UCSD-AML1 (cell line): ENCODE results near the gene LEKR1.
"Not testable (repeated sequence)": the region's sequence is repeated elsewhere in the genome, so short reads cannot be mapped to it uniquely, and the experiment has no call there.

Experiments
- DNase-seq: peaks from one replicate; lab custom pipeline; 2025; ENCODE audit not compliant: unreplicated experiment; lab: John Stamatoyannopoulos, UW

Gene LEKR1

GRCh38 chr3:156803952-156804741, 22.0 kb upstream of the LEKR1 start:
- DNase-seq, result no peak

- DNase-seq, result no peak
Measured at GRCh38 chr3:156806698-156807097, 19.5 kb upstream of the LEKR1 start.

GRCh38 chr3:156808025-156808424, 18.1 kb upstream of the LEKR1 start:
- DNase-seq, result no peak

- DNase-seq, result no peak
Measured at GRCh38 chr3:156811089-156811862, 14.9 kb upstream of the LEKR1 start.

- no peak for DNase-seq
Measured at GRCh38 chr3:156812521-156813335, 13.4 kb upstream of the LEKR1 start.

GRCh38 chr3:156814295-156814694, 11.9 kb upstream of the LEKR1 start:
- no peak for DNase-seq

- no peak for DNase-seq
Measured at GRCh38 chr3:156816091-156816793, 9.9 kb upstream of the LEKR1 start.

GRCh38 chr3:156816794-156817645, 9.1 kb upstream of the LEKR1 start:
- DNase-seq, result no peak

GRCh38 chr3:156817646-156818272, 8.4 kb upstream of the LEKR1 start:
- DNase-seq, result no peak

GRCh38 chr3:156818273-156818651, 7.9 kb upstream of the LEKR1 start:
- DNase-seq, result no peak

- no peak for DNase-seq
Measured at GRCh38 chr3:156818890-156819289, 7.3 kb upstream of the LEKR1 start.

- DNase-seq, result no peak
Measured at GRCh38 chr3:156819842-156820691, 6.1 kb upstream of the LEKR1 start.

- DNase-seq, result no peak
Measured at GRCh38 chr3:156820692-156821080, 5.5 kb upstream of the LEKR1 start.

GRCh38 chr3:156822626-156823260, 3.4 kb upstream of the LEKR1 start:
- not testable (repeated sequence) for DNase-seq

- DNase-seq, result no peak
Measured at GRCh38 chr3:156825795-156826143, 384 bp upstream of the LEKR1 start.

GRCh38 chr3:156826896-156827882, 1.0 kb downstream of the LEKR1 start:
- no peak for DNase-seq

GRCh38 chr3:156831006-156831405, 4.9 kb downstream of the LEKR1 start:
- DNase-seq, result no peak
